ENCODE results near the gene LRP2.
"Not testable (repeated sequence)": the region's sequence is repeated elsewhere in the genome, so short reads cannot be mapped to it uniquely, and the experiment has no call there.

The LRP2 gene

DNA sequence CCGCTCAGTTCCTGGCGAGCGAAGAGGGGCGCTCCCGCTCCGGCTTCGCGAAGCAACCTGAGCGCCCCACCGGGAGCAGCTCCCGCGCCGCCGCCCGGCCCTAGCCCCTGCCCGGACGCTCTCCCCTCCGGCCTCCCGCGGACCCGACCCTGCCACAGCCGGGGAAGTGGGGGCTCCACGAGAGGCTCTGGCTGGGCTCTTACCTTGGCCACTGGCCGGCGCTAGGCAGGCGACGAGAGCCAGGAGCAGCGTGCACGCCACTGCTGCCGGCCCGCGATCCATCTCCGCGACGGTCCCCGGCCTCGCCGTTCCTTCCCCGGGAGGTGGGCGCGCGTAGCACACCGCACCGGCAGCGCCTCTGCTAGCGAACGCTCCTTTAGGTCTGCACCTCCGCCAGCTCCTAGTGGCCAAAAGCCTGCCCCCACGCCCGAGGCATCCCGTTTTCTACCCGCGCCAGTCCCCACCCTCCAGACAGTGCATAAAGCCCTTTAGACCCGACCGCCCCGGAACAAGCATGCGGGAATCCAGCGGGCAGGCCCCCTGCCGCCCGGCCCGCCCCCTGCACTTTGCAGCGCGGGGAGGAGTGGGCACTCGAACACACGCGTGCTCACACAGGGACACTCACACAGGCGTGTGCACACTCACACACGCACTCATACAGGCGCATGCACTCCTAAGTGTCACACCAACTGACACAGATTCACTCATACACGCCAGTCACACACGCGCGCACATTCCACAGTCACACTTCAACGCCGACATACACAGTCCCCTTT is at the start of gene LRP2:
Gene LRP2, minus strand, starts transcription at position 417 of the 776 bp plus-strand sequence. Its CDS starts 135 bp downstream, at position 282.
- no peak for DNase-seq

DNA sequence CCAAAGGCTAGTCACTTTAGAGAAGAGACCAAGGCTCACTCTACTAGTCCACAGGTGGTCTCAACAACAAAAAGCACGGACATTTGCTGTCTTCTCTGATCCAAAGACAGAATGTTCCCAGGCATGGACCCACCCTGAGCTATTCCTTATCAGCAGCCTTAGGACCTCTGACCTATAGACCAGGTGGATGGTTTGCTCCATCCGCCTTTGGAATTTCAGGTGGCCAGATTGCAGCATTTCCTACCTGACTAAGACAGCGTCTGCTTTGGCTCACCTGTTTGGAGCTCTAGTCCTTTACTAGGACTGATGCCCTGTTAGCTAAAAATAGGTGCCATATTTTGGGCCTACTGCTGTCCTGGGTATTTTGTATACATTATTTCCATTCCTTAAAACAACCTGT is 44.6 kb upstream of the LRP2 start:
- no peak for DNase-seq

DNA sequence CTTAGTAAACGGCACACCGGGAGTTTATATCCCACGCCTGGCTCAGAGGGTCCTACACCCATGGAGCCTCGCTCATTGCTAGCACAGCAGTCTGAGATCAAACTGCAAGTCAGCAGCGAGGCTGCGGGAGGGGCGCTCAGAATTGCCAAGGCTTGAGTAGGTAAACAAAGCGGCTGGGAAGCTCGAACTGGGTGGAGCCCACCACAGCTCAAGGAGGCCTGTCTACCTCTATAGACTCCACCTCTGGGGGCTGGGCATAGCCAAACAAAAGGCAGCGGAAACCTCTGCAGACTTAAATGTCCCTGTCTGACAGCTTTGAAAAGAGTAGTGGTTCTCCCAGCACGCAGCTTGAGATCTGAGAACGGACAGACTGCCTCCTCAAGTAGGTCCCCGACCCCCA is 37.2 kb upstream of the LRP2 start:
- DNase-seq = not testable (repeated sequence)

DNA sequence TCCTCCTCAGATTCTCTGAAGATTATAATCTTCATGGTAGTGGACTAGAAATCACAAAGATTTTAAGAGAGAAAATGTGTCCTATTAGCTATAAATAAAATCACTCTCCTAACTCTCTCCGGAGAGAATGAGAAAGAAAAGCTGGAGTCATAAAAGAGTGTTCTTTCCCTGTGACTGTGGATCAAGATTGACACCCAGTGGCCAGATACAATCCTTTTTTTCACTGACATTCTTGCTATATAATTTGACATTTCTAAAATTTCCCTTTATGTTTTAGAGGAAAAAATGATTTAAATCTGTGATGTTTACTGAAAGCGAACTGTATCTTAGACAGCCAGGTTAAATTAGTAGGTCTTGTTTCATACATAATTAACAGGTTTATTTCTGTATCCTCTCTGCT is 35.4 kb upstream of the LRP2 start:
- peak; percentile 5 for DNase-seq

DNA sequence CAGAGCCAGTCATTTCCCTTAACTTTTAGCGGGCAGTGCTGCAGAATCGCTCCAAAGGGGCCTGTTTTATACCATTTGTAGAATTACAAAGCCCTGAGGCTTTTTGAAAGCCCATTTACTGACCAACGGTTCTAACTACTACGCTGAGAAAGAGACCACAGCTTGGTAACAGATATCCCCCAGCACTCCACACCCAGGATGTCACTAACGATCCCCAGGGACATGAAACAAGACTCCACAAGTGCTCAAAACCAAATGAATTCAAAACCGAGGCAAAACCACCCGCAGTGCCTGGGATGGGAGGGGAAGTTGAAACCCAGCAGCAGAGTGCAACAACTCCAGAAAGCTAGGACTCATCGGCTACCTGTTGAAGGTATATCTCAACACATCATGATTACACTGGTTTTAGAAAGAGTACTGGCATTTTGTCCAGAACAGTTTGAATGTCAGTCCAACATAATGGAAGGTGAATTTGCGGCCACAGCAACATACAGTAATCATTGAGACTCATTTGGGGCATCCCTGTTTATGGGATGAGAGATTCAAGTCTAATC is 33.6 kb upstream of the LRP2 start:
- DNase-seq = no peak

DNA sequence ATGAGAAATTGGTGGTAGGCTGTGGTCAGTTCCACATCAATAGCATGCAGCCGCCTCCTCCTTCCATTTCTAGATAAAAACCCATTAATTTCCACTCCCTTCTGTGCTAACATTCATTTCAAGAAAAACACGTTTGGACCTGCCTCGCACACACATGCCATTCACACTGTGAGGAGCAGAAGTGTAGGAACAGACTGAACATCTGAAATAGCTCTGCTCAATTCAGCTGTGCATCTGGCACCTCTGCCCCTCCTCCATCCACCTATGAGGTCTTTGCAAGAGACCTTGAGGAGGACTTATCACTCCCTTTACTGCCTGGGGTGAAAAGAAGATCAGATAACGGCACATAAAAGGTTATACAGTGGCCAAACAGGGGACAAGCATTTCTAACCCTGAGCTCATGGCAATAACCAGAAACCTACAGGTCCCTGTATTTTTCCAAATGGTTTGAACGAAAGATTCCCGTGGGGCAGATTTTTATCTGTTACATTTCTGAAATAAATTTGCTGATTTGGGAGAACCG is 30.8 kb upstream of the LRP2 start:
- DNase-seq = no peak

DNA sequence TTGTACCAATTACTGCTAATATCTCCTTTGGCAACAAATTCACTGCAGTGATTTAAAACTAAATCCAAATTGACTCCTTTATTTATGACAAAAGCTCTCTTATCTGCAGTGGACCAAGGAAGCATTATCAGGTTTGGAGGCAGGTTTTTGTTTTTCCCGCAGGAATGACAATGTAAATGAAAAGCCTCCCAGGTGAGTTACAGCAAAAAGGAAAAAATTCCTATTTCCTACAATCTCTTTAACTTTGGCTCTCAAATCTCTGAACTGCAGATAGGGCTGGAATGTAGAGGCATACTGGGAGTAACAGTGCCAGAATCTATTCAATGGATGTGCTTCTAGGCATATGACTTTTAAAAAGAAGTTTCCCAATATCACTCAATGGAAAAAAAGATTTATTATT is 28.9 kb upstream of the LRP2 start:
- DNase-seq = no peak

DNA sequence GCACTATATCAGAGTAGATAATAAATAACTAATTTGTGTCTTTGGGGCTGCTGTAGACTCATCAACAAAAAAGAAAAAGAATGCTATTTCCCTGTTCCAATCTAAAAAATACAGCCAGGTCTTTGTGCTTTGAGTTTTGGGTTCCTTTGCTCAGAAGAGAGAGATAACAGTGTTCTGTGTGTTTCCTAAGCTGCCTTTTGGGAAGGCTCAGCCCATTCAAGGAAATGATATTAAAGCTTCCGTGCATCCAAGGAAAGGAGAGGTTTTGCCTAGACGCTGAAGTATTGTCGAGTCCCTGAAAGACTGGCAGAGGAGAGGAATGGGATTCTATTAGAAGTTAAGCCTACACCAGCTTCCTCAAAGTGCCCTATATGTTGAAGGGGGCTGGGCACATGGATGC is 25.8 kb upstream of the LRP2 start:
- DNase-seq = no peak

DNA sequence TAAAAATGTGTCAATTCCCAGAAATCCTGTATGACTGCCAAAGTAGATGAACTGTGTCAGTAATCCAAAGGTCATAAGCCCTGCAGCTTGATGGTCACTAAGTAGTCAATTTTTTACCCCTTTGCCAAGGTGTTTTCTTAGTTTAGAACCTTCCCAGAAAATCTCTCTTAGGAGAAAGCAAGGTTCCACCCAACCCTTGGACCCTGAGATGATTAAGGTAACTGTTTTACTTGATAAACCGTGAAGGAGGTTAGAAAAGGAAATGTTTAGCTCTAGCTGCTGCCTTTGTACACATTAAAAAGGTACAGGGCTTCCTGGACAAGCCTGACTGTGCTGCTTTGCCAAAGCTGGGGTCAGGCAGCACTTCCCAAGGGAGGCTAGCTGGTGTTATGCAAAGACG is 24.4 kb upstream of the LRP2 start:
- DNase-seq = no peak

DNA sequence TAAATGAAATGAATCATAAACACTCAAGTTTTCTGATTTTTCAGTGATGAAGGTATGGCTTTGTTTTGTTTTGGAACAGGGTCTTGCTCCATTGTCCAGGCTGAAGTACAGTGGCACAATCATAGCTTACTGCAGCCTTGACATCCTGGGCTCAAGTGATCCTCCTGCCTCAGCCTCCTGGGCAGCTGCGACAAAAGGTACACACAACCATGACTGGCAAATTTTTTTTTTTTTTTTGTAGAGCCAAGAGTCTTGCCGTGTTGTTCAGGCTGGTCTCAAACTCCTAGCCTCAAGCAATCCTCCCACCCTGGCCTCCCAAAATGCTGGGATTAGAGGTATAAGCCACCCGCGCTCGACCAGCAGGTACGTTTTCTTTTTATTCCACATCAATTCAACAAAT is 22.5 kb upstream of the LRP2 start:
- no peak for DNase-seq

DNA sequence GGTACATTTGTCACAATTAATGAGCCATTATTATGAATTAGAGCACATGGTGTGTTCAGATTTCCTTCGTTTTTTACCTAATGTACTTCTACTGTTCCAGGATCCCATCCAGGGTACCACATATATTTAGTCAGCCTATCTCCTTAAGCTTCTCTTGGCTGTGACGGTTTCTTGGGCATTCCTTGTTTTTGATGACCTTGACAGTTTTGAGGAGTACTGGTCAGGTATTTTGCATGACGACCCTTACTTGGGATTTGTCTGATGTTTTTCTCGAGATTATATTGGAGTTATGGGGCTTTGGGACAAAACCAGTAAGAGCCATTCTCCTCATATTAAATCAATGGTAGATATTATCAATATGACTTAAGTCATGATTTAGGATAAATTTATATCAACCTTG is 10.2 kb upstream of the LRP2 start:
- no peak for DNase-seq

DNA sequence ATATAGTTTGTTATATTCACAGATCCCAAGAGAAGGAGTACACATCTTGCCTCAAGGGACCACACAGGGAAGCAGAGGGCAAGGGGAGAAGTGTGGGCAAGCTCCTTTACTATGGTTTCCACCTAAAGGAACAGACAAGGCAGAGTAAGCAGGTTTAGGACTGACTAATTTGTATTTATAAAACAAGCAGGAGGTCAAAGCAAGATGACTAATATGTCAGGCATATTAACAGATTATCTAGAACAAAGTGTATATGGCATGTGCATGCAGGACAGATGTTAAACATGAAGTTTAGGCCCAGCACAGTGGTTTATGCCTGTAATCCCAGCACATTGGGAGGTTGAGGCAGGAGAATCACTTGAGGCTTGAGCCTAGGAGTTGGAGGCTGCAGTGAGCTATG is 3.7 kb upstream of the LRP2 start:
- DNase-seq = no peak

DNA sequence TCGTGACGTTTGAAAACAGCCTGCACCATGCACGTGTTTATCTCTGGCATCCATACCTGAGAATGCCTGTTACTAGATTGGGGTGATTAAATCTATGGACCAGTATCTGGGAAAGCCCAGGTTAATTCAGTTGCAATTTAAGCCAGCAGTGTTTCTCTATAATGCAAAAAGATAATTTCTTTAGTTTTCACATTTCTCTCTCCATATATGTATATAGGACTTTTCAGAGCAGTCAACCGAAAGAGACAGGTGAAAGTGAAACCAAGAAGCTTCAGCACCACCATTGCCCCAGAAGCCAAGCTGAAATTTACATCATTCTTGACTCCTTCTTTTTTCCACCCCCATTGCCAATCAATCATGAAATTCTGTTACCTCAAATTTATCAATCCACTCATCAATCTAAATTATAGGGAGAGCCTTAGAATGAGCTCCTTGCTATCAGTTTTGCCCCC is 2.7 kb upstream of the LRP2 start:
- DNase-seq = no peak

DNA sequence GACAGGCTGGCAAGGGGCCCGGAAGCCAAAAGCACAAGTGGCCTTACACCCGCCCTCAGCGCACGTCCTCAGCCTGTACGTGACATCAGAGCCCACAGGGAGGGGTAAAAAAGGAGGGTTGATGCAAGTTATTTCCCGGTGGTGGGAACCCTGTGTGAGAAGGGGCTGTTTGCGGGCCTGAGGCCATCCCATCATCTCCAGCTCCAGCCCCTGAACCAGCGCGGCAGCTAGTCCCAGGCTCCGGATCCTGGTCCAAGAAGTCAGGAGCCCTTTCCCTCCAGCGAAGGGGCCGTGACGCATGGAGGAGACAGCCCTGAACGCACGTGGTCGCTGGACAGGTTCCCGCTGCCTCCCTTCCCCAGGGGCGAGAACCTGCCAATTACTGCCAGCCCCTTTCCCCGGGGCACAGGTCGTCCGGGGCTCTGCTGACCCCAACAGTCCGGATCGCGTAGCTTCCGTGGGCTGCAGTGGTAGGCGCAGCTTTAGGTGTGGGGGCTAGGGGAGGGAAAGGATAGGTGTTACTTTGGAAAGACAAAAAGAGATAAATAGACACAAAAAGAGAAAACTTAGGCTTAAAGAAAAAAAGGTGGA is 1.3 kb upstream of the LRP2 start:
- peak; percentile 59 for DNase-seq

DNA sequence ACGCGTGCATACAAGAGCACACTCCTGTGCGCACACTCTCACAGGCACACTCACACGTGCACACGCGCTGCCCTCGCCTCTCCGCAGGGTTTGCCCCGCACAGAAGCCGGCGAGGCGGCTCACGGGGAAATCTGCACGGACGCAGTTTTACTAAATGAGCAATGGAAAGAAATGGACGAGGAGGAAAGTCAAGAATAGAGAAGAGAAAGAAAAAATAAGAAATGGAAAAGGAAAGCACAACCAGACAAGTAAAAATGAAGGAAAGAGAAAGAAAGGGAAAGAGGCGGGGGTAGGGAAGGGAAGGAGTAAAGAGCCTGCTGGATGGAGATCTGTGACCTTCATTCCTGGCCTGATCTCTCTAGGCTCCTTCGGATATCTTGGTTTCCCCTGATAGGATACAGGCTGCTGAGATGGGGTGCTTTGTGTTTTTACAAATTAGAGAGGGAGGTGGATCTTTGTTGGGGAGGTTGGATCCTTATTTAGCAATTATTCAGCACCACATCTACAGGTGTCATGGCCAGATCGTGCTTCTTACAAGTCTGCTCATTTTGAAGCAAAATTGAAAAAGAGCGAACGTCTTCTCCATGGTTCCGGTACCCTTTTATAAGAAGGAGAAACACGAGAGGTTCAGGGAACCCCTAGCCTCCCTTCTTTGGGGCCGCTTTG is 693 bp upstream of the LRP2 start:
- no peak for DNase-seq

DNA sequence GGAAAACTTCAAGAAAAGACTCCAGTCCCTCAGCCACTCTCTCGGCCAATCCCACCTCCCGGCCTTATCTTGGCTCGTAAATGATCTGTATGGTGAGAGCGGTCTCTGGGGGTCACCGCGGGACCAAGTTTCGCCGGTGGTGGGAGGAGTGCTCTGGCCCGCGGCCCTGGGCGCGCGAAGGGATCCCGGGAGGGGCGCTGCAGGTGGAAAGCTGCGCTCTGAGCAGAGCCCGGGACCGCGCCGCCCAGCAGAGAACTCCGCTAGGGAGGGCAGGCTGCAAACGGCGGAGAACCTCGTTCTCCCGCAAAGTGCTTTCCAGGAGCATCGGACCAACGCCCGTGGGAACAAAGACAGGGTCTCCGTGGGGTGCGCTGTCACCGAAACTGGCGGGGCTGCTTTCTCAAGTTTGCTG is 622 bp downstream of the LRP2 start:
- DNase-seq = no peak

DNA sequence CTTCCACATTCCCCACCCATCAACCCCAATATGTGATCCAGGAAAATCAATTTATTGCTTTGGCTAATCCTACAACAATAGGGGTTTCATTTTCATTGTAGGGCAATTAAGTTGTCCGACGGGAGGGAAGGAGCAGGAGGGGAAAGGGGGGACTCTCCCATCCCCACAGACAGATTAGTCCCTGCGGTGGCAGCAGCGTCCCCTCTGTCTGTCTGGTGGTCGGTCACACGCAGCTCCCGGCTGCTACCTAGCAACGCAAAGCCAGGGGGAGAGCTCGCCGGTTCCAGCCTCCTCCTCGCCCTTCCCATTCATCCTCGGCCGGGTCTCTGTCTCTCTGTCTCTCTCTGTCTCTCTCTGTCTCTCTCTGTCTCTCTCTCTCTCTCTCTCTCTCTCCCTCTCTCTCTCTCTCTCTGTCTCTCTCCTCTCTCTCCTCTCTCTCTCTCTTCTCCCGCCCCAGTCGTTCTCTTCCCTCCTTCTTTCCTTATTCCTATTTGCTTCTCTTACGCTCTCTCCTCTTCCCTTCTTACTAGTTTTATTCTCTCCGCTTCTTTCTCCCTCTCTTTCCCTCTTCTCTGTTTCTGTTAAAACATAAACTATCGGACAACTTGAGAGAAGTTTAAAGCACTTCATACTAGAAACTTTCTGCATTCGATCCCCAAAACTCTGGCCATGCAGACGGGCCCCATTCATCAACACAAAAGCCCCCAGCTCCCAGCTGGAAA is 1.2 kb downstream of the LRP2 start:
- no peak for DNase-seq

DNA sequence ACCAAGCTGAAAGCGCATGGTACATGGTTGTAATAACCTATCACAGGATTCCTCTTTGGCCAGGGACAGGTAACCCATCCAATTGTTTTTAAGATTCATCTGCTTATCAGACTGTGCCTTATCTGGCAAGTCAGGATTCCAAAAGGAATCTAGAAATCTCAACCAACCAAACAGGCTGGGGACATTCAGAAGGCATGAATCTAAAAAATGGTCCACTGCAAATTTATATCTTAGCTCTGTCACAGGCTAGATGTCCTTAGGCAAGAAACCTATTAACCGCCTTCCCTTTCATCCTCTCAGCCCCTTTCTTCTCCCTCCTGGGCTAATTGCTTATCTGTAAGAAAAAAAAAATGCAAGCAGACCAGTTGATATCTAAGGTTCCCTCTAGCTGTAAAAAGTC is 4.3 kb downstream of the LRP2 start:
- DNase-seq = no peak

DNA sequence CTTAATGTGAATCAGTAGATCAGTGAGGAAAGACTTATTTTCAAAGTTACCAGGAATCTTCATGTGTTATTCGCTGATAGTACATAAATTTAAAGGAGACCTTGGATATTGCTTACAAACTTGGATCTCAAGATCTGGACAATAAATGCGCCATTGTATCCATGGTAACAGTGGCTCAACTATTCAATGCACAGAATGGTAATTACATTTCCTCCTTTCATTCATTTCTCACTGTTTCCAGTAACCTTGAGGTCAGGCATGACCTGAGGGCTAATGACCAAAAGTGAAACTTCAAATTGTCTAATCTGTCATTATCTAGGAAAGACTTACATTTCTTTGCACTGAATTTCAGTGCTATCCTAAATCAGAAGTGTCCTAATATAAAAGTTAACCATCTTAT is 8.1 kb downstream of the LRP2 start:
- DNase-seq = no peak

DNA sequence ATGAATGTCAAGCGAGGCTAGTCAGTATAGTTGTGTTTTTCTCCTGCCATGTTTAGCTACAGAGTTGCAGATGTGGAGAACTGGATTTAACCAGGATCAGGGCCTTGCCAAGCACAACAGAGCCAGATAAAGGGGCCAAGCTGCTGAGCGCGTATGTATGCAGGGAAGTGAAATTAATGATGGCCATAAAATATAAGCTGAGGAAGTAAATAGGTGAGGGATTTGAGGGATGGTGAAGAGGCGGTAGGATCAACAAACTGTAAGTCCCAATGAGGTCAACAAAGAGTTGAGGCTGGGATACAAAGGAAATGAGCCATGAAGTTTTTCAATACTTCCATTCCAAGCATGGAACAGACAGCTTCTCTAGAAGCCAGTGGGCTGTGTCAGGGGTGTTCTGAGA is 10.6 kb downstream of the LRP2 start:
- DNase-seq = no peak

DNA sequence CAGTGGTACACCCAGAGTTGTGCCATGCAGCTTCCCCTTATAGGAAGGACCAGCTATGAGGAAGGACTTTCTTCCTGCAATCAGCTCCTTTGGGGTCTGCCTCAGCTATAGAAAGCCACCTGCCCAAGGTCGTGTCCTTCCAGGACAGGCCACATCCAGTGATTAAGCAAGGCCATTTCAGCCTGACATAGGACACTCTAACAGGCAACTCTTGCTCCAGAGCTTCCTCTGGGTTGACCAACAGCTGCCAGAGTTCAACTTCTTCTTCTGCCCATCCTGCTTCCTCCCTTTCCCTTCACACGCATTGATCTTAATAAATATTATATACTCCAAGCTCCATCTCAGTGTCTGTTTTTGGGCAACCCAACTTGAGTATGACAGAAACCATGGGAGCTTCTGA is 12.8 kb downstream of the LRP2 start:
- no peak for DNase-seq

DNA sequence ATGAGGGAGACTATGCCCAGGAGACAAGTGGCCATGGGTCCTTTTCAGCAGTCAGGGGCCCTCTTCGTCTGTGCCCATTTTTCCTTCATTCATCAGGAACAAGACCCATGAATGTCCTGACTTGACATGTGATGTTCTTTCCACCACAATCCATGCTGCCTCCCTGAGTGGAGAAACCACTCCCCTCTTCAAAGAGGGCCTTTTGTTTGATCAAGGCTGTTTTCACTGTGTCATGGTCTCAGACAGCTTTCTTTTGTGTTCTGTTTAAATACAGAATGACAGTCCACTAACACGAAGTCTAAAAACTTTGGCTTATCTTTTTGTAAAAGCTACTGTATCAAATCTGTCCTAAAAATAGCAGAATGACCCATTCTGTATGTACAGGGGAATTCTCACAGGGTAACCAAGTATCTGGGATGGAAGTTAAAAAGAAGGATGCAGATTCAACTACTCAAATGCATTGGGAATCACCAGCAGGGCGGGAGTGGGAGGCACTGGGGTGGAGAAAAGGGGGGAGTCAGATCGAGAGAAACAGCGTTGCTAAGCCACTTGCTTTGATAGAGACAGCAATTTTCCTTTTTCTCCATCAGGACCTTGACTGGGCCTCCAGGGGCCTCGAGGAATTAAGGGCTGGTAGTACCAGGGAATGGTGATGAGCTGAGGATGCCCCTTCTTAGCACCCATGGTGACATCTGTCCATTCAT is 13.9 kb downstream of the LRP2 start:
- no peak for DNase-seq

All from NCI-H774 (cell line).